ENCODE data around the gene DDX1. TPM values are rescaled to one million over a fixed set of nuclear protein-coding genes. Genes with fewer than 3 reads are reported as not detected.
A peak's percentile ranks its signal among the peaks of the same experiment; 100 is the strongest.
"Not testable (repeated sequence)": the region's sequence is repeated elsewhere in the genome, so short reads cannot be mapped to it uniquely, and the experiment has no call there.

DDX1 gene
- total RNA-seq (2021), result 152 and 154 TPM in 2 replicates
- Bru-seq, nascent RNA, result percentile 93 among the genes with signal in this experiment
- BruChase-seq, experiment 1, labeled RNA remaining after a 2-hour chase, result percentile 91 among the genes with signal in this experiment
- BruChase-seq, experiment 2, labeled RNA remaining after a 6-hour chase, result percentile 92 among the genes with signal in this experiment
- long read RNA-seq, transcript DDX1-201 (26 exons, 2,739 nt), result major isoform, 369 of 414 reads
- long read RNA-seq, partial matches to known transcripts, result 14 of 414 reads
- long read RNA-seq, other reads (novel, unspliced or antisense), result 31 of 414 reads

DNA sequence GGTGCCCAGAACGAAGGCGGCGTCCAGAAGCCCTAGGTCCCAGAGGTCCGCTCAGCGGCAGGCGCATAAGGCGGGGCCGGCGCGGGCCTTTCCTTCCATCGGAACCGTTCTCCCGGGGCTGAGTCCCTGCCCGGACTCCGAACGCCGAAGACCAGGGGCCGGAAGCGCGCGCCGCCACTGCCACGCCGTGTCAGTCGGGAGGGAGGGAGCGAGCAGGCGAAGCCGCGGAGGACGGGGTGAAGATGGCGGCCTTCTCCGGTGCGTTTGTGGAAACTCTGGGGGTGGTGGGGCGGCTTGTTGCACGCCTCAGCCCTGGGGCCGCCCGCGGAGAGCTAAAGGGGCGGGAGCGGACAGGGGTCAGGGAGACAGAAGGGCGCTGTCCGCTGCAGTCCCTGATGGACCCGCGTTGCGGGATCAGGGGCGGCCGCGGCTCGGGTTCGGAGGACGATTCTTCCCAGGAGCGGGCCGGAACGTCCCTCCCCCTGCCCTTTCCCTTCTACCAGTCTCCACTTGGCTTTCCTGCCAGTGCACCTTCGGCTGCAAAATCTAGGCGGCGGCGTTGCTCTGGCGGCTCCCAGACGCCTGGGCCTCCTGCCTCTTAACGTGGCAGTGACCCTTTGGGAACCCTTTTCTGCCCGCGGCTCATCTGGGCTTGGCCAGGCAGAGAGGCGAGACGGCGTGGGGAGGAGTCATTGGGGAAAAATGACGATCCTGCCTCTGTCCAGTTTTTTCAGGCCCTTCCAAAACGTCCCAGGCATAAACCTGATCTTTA is at the start of gene DDX1:
Gene DDX1 (plus strand): TSS at position 177 of the 772 bp plus-strand sequence. CDS start 66 bp downstream, at position 243.
- Histone ChIP-seq H3K36me3 (ENCODE audit: insufficient read depth, low read length, poor library complexity, severe bottlenecking) (peaks cover 20% of the 10 kb centered on the region), H3K27ac (ENCODE audit: low read depth, low read length, poor library complexity, severe bottlenecking) (peak within 1 kb of the TSS; percentile 90), H3K4me1 (ENCODE audit: insufficient read depth, low read length, poor library complexity, severe bottlenecking) (peaks cover 5% of the 10 kb centered on the region), H3K9me3 (ENCODE audit: low read depth, low read length, poor library complexity, severe bottlenecking) (no peaks in the 10 kb centered on the region), H3K4me3 (ENCODE audit: low read depth, low read length, poor library complexity, severe bottlenecking) (peak within 1 kb of the TSS; percentile 84), H3K27me3 (replicated peaks; ENCODE audit: insufficient read depth, low read depth, low read length, poor library complexity) (no peaks in the 10 kb centered on the region)
- CTCF ChIA-PET, result interaction anchor here (1.0 kb wide), 1 partner anchor 15 kb away, joined by 3 read pairs; no protein-coding TSS in a partner anchor
- intact Hi-C loops (cut with micrococcal nuclease; ENCODE audit: unreplicated experiment), result loop anchor here (2.0 kb wide), 1 partner anchor 31 kb away; the partner anchor contains the start of gene NBAS
- POLR2A ChIA-PET (ENCODE audit: low non-redundant PET), result no interaction called here
- BruUV-seq (replicated peaks), result TSS peak; percentile 56
- DNase-seq (ENCODE audit: low spot score), result peak; percentile 89
- TF ChIP-seq, protein P1, sequence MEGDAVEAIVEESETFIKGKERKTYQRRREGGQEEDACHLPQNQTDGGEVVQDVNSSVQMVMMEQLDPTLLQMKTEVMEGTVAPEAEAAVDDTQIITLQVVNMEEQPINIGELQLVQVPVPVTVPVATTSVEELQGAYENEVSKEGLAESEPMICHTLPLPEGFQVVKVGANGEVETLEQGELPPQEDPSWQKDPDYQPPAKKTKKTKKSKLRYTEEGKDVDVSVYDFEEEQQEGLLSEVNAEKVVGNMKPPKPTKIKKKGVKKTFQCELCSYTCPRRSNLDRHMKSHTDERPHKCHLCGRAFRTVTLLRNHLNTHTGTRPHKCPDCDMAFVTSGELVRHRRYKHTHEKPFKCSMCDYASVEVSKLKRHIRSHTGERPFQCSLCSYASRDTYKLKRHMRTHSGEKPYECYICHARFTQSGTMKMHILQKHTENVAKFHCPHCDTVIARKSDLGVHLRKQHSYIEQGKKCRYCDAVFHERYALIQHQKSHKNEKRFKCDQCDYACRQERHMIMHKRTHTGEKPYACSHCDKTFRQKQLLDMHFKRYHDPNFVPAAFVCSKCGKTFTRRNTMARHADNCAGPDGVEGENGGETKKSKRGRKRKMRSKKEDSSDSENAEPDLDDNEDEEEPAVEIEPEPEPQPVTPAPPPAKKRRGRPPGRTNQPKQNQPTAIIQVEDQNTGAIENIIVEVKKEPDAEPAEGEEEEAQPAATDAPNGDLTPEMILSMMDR (conservative IDR thresholded peaks at IDR 0.05; ENCODE audit: low read depth, low read length), result 0 out of 2 replicates have a peak, but pooled peaks have one; percentile 20
- no peak for TF ChIP-seq EZH2 (IDR thresholded peaks at IDR 0.05; ENCODE audit: borderline replicate concordance, low read depth, low read length, poor library complexity, severe bottlenecking)

DNA sequence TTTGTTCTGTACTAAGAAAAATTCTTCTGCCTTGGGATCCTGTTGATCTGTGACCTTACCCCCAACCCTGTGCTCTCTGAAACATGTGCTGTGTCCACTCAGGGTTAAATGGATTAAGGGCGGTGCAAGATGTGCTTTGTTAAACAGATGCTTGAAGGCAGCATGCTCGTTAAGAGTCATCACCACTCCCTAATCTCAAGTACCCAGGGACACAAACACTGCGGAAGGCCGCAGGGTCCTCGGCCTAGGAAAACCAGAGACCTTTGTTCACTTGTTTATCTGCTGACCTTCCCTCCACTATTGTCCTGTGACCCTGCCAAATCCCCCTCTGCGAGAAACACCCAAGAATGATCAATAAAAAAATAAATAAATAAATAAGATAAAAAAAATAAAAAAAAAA is 49.4 kb upstream of the DDX1 start:
- H3K27me3 ChIP-seq (replicated peaks; ENCODE audit: insufficient read depth, low read depth, low read length, poor library complexity); POLR2A ChIA-PET (ENCODE audit: low non-redundant PET); DNase-seq (ENCODE audit: low spot score); CTCF ChIA-PET; H3K36me3 ChIP-seq (ENCODE audit: insufficient read depth, low read length, poor library complexity, severe bottlenecking); BruUV-seq (replicated peaks); intact Hi-C loops (cut with micrococcal nuclease; ENCODE audit: unreplicated experiment); H3K9me3 ChIP-seq (ENCODE audit: low read depth, low read length, poor library complexity, severe bottlenecking); H3K27ac ChIP-seq (ENCODE audit: low read depth, low read length, poor library complexity, severe bottlenecking); H3K4me3 ChIP-seq (ENCODE audit: low read depth, low read length, poor library complexity, severe bottlenecking); H3K4me1 ChIP-seq (ENCODE audit: insufficient read depth, low read length, poor library complexity, severe bottlenecking): not testable (repeated sequence)

DNA sequence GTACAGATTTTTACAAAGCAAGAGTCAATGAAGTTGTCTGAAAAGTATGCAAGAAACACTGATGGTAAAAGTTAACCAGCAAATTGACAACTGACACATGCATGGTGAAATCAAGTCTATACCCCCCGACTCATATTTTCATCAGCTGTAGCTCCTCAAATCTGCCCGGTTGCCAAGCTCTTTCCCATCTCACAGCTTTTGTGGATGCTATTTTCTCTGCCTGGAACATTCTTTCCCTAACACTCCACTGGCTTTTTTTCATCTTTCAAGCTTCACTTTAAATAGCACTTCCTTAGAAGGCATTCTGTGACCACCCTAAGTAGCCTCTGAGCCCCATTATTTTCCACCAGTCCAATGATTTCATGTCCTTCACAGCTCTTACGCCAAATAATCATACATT is 48.6 kb upstream of the DDX1 start:
- no peaks in the 10 kb centered on the region for H3K9me3 ChIP-seq (ENCODE audit: low read depth, low read length, poor library complexity, severe bottlenecking)
- no peaks in the 10 kb centered on the region for H3K27me3 ChIP-seq (replicated peaks; ENCODE audit: insufficient read depth, low read depth, low read length, poor library complexity)
- CTCF ChIA-PET, result no interaction called here
- TF ChIP-seq EZH2 (IDR thresholded peaks at IDR 0.05; ENCODE audit: borderline replicate concordance, low read depth, low read length, poor library complexity, severe bottlenecking), result no peak
- TF ChIP-seq, protein P1 (conservative IDR thresholded peaks at IDR 0.05; ENCODE audit: low read depth, low read length), result no peak
- no peak overlapping the region for H3K4me3 ChIP-seq (ENCODE audit: low read depth, low read length, poor library complexity, severe bottlenecking)
- no TSS peak for BruUV-seq (replicated peaks)
- DNase-seq (ENCODE audit: low spot score), result no peak
- no peaks in the 10 kb centered on the region for H3K36me3 ChIP-seq (ENCODE audit: insufficient read depth, low read length, poor library complexity, severe bottlenecking)
- POLR2A ChIA-PET (ENCODE audit: low non-redundant PET), result no interaction called here
- no peaks in the 10 kb centered on the region for H3K4me1 ChIP-seq (ENCODE audit: insufficient read depth, low read length, poor library complexity, severe bottlenecking)
- intact Hi-C loops (cut with micrococcal nuclease; ENCODE audit: unreplicated experiment), result no loop called here
- H3K27ac ChIP-seq (ENCODE audit: low read depth, low read length, poor library complexity, severe bottlenecking), result no peak overlapping the region
